Effector memory CD8-positive, alpha-beta T cell (primary cell): ENCODE data around the gene TAS2R10.

Experiments
- ATAC-seq: fragments of 150-1000 bp; cut with Tn5 transposase; replicated peaks from 2 replicates; pipeline ENCODE4 v1.10.0; 2021; ENCODE audit warnings: mild to moderate bottlenecking, moderate library complexity
- DNase-seq, 3 experiments: peaks; one replicate each; pipeline ENCODE4 v3.0.0; 2021
- H3K27ac Mint-ChIP-seq, 2 donors: one replicate each; pipeline ENCODE4 v1.8.0; 2022; ENCODE audit warnings: mild to moderate bottlenecking in 2 of 2, mixed read lengths in 2 of 2, moderate library complexity in 2 of 2
- H3K27me3 Mint-ChIP-seq, 2 donors: one replicate each; pipeline ENCODE4 v1.8.0; 2022; ENCODE audit warnings: mixed read lengths in 2 of 2
- H3K36me3 Mint-ChIP-seq: one replicate; pipeline ENCODE4 v1.8.0; 2022; ENCODE audit warnings: mild to moderate bottlenecking, moderate library complexity, mixed read lengths; ENCODE audit not compliant: insufficient read depth
- H3K4me1 Mint-ChIP-seq, 2 donors: one replicate each; pipeline ENCODE4 v1.8.0; 2022; ENCODE audit warnings: low read depth in 2 of 2, mixed read lengths in 2 of 2
- H3K4me3 Mint-ChIP-seq, 2 donors: one replicate each; pipeline ENCODE4 v1.8.0; 2022; ENCODE audit warnings: mild to moderate bottlenecking in 2 of 2, mixed read lengths in 2 of 2, moderate library complexity in 2 of 2
- H3K9me3 Mint-ChIP-seq, 2 donors: one replicate each; pipeline ENCODE4 v1.8.0; 2022; ENCODE audit warnings: mixed read lengths in 2 of 2
- total RNA-seq, 9 experiments: gene quantifications; one replicate each; lab custom pipeline; 2026; lab: John Stamatoyannopoulos, UW

Gene TAS2R10, protein sequence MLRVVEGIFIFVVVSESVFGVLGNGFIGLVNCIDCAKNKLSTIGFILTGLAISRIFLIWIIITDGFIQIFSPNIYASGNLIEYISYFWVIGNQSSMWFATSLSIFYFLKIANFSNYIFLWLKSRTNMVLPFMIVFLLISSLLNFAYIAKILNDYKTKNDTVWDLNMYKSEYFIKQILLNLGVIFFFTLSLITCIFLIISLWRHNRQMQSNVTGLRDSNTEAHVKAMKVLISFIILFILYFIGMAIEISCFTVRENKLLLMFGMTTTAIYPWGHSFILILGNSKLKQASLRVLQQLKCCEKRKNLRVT
- 0 to 1.6 (median 0.11) reads per million in 9 experiments for total RNA-seq

DNA sequence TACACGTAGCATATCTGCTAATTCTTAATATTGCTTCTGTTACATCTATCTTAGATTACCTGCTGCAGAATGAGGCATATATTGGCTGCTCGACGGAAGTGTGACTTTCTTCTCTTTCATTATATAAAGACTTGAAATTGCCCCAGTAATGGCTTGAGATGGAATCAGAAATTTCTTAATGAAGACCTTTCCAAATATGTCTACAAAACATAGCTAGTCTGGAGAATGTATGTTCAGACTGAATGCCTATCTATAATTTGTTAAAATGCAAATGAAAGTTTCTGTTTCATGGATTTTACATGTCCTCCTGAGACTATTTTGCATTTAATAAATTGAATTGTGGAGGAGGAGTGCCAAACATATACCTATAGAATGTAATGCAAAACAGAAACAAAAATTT, at the start of gene TAS2R10:
Gene TAS2R10, minus strand, starts transcription at position 101 of the 400 bp plus-strand sequence. Its CDS starts 89 bp downstream, at position 12.
- DNase-seq (no peak), ATAC-seq (no peak)
- H3K27me3 Mint-ChIP-seq = no peaks in the 10 kb centered on the region
- no peak within 1 kb of the TSS for H3K4me3 Mint-ChIP-seq
- no peaks in the 10 kb centered on the region for H3K4me1 Mint-ChIP-seq
- no peaks in the 10 kb centered on the region for H3K9me3 Mint-ChIP-seq
- H3K27ac Mint-ChIP-seq = no peak within 1 kb of the TSS
- H3K36me3 Mint-ChIP-seq = no peaks in the 10 kb centered on the region

DNA sequence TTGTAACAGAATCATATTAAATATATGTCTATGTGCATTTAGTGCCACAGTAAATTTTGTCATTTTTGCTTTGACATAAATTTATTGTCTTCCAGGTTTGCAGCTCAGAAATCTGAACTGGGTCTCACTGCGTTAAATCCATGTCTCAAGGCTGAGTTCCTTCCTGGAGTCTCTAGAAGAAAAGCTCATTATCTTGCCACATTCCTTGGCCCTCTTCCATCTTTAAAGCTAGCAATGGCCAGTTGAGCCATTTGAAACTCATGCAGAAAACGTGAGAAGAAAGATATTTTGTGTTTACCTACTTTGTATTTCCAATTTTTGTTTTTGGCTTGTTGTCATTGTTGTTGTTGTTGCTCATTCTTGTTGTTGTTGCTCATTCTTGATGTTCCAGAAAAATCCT, 47.2 kb upstream of the TAS2R10 start:
- H3K4me3 Mint-ChIP-seq = no peak overlapping the region
- no peak for DNase-seq
- no peak overlapping the region for H3K27ac Mint-ChIP-seq
- H3K27me3 Mint-ChIP-seq = no peaks in the 10 kb centered on the region
- no peak for ATAC-seq
- no peaks in the 10 kb centered on the region for H3K4me1 Mint-ChIP-seq
- H3K9me3 Mint-ChIP-seq = peaks cover 0 to 8% of the 10 kb centered on the region in 2 donors
- H3K36me3 Mint-ChIP-seq = no peaks in the 10 kb centered on the region

DNA sequence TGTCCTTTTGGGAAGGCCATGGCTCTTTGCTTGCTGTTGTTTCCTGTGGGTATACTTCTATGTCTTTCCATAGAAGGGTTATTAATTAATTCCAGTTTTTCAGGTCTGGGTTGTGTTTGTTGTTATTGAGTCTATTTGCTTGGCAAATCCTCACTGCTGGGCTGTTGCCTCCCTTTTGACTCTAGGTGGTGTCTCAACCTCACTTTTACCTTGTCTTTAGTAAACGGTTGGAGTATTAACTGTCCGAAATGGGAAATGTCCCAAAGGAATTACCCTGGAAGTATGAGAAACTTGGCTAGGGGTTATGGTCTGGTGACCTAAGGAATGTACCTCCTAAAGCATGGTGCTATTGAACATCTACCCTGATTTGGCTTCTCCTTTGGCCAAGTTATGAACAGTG, 41.2 kb upstream of the TAS2R10 start:
- no peak overlapping the region for H3K27ac Mint-ChIP-seq

DNA sequence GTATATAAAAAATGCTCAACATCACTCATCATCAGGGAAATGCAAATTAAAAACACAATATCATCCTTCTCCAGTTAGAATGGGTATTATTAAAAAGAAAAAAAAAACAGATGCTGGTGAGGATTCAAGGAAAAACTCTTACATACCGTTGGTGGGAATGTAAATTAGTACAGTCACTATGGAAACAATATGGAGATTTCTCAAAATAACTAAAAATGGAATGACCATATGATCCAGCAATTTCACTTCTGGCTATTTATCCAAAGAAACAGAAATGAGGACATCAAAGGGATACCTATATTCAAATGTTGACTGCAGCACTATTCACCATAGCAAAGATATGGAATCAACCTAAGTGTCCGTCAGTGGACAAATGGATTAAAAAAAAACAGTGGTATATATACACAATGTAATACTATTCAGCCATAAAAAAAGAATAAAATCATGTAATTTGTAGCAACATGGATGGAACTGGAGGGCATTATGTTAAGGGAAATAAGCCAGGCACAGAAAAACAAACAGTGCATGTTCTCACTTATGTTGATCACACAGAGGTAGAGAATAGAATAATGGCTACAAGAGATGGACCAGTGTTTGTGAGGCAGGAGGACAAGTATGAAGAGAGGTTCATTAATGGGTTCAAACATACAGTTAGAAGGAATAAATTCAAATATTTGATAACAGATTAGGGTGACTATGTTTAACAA, 37.5 kb upstream of the TAS2R10 start:
- Mint-ChIP-seq H3K4me1 (no peaks in the 10 kb centered on the region), H3K4me3 (no peak overlapping the region), H3K36me3 (peaks cover 4% of the 10 kb centered on the region), H3K27me3 (no peaks in the 10 kb centered on the region), H3K9me3 (peaks cover 3 to 19% of the 10 kb centered on the region in 2 donors), H3K27ac (no peak overlapping the region)
- no peak for DNase-seq
- ATAC-seq = no peak

More for the DNA sequence above, 41.2 kb upstream of the TAS2R10 start:
- Mint-ChIP-seq H3K4me3 (no peak overlapping the region), H3K27me3 (no peaks in the 10 kb centered on the region), H3K4me1 (no peaks in the 10 kb centered on the region), H3K36me3 (no peaks in the 10 kb centered on the region), H3K9me3 (peaks cover 3 to 6% of the 10 kb centered on the region in 2 donors)
- DNase-seq (no peak), ATAC-seq (no peak)

DNA sequence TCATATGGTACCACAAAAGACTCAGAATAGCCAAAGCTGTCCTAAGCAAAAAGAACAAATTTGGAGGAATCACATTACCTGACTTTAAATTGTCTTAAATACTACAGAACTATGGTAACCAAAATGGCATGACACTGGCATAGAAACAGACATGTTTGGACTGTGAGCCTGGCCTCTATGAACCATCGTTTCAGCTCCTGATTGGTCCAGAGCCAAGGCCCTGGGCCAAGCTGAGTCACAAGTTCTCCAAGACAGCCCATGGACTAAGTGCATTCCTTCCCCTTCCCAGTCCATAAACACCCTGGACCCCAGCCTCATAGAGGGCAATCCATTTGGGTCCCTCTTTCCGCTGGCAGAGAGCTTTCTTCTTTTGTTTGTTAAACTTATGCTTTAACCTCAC, 35.2 kb upstream of the TAS2R10 start:
- ATAC-seq (no peak), DNase-seq (no peak)
- Mint-ChIP-seq H3K27ac (no peak overlapping the region), H3K4me1 (no peaks in the 10 kb centered on the region), H3K4me3 (no peak overlapping the region), H3K27me3 (no peaks in the 10 kb centered on the region), H3K36me3 (peaks cover 4% of the 10 kb centered on the region), H3K9me3 (peaks cover 8 to 33% of the 10 kb centered on the region in 2 donors)

DNA sequence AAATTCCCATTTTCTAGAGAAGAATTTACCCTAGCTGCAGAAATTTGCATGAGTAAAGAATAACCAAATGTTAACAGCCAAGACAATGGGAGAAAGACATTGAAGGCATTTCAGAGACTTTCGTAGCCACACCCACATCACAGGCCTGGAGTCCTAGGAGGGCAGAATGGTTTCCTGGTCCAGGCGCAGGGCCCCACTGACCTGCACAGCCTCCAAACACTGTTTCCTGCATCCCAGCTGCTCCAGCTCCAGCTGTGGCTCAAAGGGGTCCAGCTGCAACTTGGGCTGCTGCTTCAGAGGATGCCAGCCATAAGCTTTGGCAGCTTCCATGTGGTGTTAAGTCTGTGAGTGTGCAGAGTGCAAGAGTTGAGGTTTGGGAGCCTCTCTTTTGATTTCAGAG, 29.6 kb upstream of the TAS2R10 start:
- DNase-seq = no peak
- no peak for ATAC-seq
- no peak overlapping the region for H3K4me3 Mint-ChIP-seq
- H3K9me3 Mint-ChIP-seq = peaks cover 5 to 21% of the 10 kb centered on the region in 2 donors
- H3K27ac Mint-ChIP-seq = no peak overlapping the region
- H3K27me3 Mint-ChIP-seq = no peaks in the 10 kb centered on the region
- H3K36me3 Mint-ChIP-seq = peaks cover 4% of the 10 kb centered on the region
- H3K4me1 Mint-ChIP-seq = peaks cover 23 to 30% of the 10 kb centered on the region in 2 donors

DNA sequence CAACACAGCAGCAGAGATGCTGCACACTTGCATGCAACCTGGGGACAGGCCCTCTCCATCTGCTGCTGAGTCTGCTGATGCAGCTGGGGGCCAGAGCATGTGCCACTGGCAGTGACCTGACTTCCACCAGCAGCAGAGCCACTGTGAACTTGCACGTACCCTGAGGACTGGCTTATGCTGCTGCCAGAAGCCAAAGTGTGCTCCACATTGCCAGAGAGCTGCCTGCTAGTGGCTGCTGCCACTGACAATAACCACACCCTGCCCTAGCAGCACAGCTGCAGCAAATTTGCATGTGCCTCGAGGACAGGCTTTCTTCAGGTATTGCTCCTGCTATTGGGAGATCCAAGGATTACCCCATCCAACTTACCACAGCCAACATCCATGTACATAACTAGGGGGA, 27.6 kb upstream of the TAS2R10 start:
- Mint-ChIP-seq H3K4me1 (peaks cover 40 to 42% of the 10 kb centered on the region in 2 donors), H3K27ac (no peak overlapping the region), H3K27me3 (no peaks in the 10 kb centered on the region), H3K4me3 (no peak overlapping the region), H3K9me3 (peaks cover 5 to 15% of the 10 kb centered on the region in 2 donors), H3K36me3 (peaks cover 3% of the 10 kb centered on the region)
- DNase-seq (no peak), ATAC-seq (no peak)

DNA sequence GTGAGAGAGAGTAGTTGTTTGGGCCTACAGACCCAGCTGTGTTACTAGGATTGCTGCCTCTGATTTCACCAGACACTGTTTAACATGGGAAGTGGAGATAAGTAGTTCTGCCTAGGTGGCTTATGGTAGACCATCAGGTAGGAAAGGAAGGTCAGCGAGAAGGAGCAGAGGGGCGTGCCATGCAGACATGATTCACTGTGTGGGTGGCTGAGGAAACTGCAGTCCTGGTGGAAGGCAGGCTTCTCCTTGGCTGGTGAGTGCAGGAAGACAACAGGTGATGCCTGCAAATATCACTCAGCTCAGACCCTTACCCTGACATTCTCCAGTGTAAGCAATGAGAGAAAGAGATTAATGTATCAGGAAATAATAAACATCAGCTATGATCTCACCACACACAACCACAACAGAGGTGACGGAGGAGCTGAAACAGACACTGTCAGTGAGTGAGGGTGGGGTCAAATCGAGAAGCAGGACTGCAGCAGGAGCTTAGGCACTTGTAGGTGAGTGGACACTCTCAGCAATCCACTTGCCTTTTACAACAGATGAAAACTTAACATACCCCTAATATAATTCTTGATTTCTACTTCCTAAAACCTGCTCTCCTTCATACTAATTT, 25.2 kb upstream of the TAS2R10 start:
- DNase-seq = no peak
- peak; percentile 58 for ATAC-seq
- Mint-ChIP-seq H3K4me3 (no peak overlapping the region), H3K36me3 (peaks cover 10% of the 10 kb centered on the region), H3K27me3 (no peaks in the 10 kb centered on the region), H3K9me3 (no peaks in the 10 kb centered on the region), H3K27ac (peak overlapping the region; percentile 68 to 85), H3K4me1 (peaks cover 40 to 42% of the 10 kb centered on the region in 2 donors)

DNA sequence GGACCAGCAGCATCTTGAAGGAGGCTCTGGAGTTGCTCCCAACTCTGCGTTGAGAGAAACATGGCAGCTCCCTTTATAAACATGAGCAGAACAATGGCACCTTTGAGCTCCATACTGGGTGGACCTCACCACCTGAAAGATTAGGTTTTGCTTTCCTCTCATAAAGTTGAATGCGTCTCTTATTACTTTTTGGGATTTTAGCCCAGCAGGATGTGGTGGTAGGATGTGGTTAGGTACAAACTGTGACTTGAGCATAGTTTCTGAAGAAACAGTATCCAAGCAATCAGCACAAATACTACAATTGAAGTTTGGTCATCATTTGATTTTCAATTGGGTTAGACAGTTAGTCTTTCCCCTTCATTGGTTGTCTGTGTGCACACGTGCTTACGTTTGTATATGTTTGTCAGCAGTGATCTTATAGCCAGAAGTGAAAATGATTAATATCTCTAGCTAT, 23.3 kb upstream of the TAS2R10 start, which contains the start of gene PRR4:
Gene PRR4, minus strand, starts transcription at position 51 of the 454 bp plus-strand sequence. Its CDS starts 38 bp downstream, at position 13.
- Mint-ChIP-seq H3K9me3 (no peaks in the 10 kb centered on the region), H3K4me3 (no peak within 1 kb of the TSS), H3K4me1 (peaks cover 40% of the 10 kb centered on the region in 2 donors), H3K36me3 (peaks cover 10% of the 10 kb centered on the region), H3K27ac (peak within 1 kb of the TSS; percentile 68 to 85), H3K27me3 (no peaks in the 10 kb centered on the region)
- DNase-seq (peak in 1 of 3 experiments; percentile 10), ATAC-seq (peak; percentile 86)

DNA sequence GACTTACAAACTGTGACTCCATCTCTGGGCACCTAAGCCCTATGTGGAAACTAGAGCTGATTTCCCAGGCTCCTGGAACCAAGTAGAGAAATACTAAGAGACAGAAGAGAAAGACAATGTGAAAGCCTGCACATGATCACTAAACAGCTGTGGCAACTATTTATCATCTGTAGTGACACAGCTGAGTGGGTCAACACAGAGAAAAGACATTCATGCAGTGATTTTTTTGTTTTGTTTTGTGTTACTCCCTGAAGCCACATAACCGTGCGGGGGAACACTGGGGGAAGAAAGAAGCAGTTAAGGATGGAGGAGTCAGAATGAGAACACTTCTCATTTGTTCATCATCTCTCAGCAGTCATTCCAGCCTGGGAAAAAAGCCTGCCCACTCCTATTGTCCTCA, 21.6 kb upstream of the TAS2R10 start:
- DNase-seq = no peak
- no peaks in the 10 kb centered on the region for H3K9me3 Mint-ChIP-seq
- H3K27me3 Mint-ChIP-seq = no peaks in the 10 kb centered on the region
- H3K36me3 Mint-ChIP-seq = peaks cover 10% of the 10 kb centered on the region
- ATAC-seq = no peak
- no peak overlapping the region for H3K27ac Mint-ChIP-seq
- peaks cover 30 to 36% of the 10 kb centered on the region in 2 donors for H3K4me1 Mint-ChIP-seq
- H3K4me3 Mint-ChIP-seq = no peak overlapping the region

DNA sequence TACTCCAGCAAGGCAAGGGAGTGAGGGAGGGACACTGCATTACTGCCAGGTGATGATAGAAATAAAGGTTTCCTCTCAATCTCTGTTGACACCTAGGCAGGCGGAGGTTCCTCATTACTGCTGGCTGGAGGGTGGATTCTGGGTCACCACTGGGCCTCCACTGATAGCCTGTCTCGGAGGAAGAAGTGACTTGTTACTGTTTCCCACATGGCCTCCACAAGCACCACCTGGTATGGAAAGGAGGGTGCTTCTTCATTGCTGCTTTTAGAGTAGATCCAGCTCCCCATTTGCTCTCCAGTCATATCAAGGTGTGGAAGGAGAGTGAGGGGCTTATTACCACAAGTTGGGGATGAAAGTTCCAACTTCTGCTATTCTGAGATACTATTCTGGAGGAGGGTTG, 16.7 kb upstream of the TAS2R10 start:
- Mint-ChIP-seq H3K4me3 (no peak overlapping the region), H3K27me3 (no peaks in the 10 kb centered on the region), H3K4me1 (no peaks in the 10 kb centered on the region), H3K9me3 (no peaks in the 10 kb centered on the region), H3K36me3 (peaks cover 7% of the 10 kb centered on the region), H3K27ac (peak overlapping the region in 1 of 2 donors; percentile 32)
- ATAC-seq = no peak
- no peak for DNase-seq

DNA sequence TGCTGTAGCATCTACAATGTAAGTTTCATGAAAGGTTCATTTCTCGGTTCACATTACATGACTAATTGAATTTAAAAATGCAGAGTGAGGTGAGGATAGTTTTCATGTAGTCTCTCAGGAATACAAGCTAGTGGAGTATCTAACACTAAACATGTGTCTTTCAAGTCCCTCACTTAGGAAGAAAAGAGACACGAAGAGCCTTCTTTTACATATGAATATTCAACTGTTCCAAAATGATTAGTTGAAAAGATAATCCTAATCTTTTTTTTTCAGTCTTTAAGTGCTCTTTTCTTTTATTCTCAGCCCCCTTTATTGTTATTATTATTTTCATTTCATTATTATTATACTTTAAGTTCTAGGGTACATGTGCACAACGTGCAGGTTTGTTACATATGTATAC, 12.3 kb upstream of the TAS2R10 start:
- Mint-ChIP-seq H3K4me1 (no peaks in the 10 kb centered on the region), H3K9me3 (peaks cover 0 to 2% of the 10 kb centered on the region in 2 donors), H3K36me3 (no peaks in the 10 kb centered on the region), H3K27me3 (no peaks in the 10 kb centered on the region), H3K27ac (no peak overlapping the region), H3K4me3 (no peak overlapping the region)
- DNase-seq (no peak), ATAC-seq (no peak)

DNA sequence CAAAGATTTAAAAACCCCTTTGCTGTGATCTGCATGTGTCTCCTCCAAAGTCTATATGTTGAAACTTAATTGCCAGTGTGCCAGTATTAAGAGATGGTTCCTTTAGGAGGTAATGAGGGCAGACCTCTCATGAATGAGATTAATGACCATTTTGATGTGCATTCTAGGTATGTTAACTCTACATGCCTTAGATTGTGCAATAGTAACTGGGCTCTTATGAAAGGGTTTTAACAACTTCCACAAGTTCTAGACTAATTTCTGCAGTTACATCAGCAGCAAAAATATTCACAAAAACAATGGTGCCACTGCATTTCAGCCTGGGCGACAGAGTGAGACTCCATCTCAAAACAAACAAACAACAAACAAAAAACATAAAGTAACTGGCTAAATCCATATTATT, 3.8 kb upstream of the TAS2R10 start:
- DNase-seq = no peak
- no peaks in the 10 kb centered on the region for H3K9me3 Mint-ChIP-seq
- H3K4me3 Mint-ChIP-seq = no peak overlapping the region
- no peaks in the 10 kb centered on the region for H3K36me3 Mint-ChIP-seq
- no peak for ATAC-seq
- no peaks in the 10 kb centered on the region for H3K27me3 Mint-ChIP-seq
- no peak overlapping the region for H3K27ac Mint-ChIP-seq
- H3K4me1 Mint-ChIP-seq = no peaks in the 10 kb centered on the region
